ENCODE measurements around the gene IKBKG.

DNA sequence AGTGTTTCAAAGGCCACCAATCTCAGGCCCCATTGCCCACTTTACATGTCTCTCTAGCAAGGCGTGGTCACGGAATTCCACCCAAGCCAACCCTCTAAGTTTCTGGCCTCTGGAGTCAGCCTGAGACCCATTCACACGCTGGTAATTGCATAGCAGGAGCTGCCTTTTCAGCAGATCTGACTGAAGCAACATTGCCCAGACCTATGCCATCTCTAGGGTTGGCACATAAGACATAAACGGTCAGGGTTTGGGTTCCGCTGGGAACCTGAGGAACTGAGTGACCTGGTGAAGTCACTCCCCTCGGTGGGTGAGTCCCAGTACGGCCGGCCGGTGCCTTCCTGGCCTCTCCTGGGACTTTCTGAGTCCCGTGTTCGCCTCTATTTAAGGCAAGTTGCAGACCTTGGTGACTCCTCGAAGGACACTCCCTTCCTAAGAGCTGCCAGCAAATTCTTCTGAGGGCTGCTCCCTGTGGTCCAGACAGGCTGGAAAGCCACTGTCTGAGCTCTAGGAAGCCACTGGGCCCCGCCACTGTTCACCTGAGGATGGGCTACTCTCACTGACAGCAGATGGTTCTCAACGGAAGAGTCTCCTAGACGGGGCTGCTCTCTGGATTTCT lies 53.4 kb downstream of the IKBKG start:
- TF ChIP-seq, protein P1, sequence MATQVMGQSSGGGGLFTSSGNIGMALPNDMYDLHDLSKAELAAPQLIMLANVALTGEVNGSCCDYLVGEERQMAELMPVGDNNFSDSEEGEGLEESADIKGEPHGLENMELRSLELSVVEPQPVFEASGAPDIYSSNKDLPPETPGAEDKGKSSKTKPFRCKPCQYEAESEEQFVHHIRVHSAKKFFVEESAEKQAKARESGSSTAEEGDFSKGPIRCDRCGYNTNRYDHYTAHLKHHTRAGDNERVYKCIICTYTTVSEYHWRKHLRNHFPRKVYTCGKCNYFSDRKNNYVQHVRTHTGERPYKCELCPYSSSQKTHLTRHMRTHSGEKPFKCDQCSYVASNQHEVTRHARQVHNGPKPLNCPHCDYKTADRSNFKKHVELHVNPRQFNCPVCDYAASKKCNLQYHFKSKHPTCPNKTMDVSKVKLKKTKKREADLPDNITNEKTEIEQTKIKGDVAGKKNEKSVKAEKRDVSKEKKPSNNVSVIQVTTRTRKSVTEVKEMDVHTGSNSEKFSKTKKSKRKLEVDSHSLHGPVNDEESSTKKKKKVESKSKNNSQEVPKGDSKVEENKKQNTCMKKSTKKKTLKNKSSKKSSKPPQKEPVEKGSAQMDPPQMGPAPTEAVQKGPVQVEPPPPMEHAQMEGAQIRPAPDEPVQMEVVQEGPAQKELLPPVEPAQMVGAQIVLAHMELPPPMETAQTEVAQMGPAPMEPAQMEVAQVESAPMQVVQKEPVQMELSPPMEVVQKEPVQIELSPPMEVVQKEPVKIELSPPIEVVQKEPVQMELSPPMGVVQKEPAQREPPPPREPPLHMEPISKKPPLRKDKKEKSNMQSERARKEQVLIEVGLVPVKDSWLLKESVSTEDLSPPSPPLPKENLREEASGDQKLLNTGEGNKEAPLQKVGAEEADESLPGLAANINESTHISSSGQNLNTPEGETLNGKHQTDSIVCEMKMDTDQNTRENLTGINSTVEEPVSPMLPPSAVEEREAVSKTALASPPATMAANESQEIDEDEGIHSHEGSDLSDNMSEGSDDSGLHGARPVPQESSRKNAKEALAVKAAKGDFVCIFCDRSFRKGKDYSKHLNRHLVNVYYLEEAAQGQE (tag by site-specific recombination; IDR thresholded peaks at IDR 0.05), result no peak
- TF ChIP-seq, protein P2, sequence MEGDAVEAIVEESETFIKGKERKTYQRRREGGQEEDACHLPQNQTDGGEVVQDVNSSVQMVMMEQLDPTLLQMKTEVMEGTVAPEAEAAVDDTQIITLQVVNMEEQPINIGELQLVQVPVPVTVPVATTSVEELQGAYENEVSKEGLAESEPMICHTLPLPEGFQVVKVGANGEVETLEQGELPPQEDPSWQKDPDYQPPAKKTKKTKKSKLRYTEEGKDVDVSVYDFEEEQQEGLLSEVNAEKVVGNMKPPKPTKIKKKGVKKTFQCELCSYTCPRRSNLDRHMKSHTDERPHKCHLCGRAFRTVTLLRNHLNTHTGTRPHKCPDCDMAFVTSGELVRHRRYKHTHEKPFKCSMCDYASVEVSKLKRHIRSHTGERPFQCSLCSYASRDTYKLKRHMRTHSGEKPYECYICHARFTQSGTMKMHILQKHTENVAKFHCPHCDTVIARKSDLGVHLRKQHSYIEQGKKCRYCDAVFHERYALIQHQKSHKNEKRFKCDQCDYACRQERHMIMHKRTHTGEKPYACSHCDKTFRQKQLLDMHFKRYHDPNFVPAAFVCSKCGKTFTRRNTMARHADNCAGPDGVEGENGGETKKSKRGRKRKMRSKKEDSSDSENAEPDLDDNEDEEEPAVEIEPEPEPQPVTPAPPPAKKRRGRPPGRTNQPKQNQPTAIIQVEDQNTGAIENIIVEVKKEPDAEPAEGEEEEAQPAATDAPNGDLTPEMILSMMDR (tag by site-specific recombination; IDR thresholded peaks at IDR 0.05), result no peak
- TF ChIP-seq ZNF521 (tag by site-specific recombination; IDR thresholded peaks at IDR 0.05), result no peak
